HCT116 (cell line): Measurements from ENCODE around the gene CDKL1. TPM values are rescaled to one million over a fixed set of nuclear protein-coding genes. Genes with fewer than 3 reads are reported as not detected.
"Not testable (repeated sequence)": the region's sequence is repeated elsewhere in the genome, so short reads cannot be mapped to it uniquely, and the experiment has no call there.

Experiments
- ATAC-seq: fragments of 200-7000 bp; cut with Tn5 transposase; 2 replicates; pipeline ENCODE4 v1.9.1; 2020; ENCODE audit warnings: mild to moderate bottlenecking, moderate library complexity
- BruUV-seq: library from RNA; stranded (reverse); fragments of 400-500 nt; replicated peaks from 2 replicates; lab custom pipeline; 2021; lab: Mats Ljungman, UMichigan
- CTCF ChIA-PET: fragments of 300-600 bp; sonication (Branson Sonifier 250); formaldehyde crosslinking; loops from one replicate; lab custom pipeline; 2021; ENCODE audit warnings: antibody characterized with exemption; lab: Charles Lee
- POLR2A ChIA-PET: fragments of 300-600, 350-600 bp; sonication (Branson Sonifier 250); formaldehyde crosslinking; loops from one replicate; lab custom pipeline; 2021; ENCODE audit warnings: antibody characterized with exemption; lab: Charles Lee
- RAD21 ChIA-PET, 2 experiments: fragments of 300-600 bp; sonication (Branson Sonifier 250); formaldehyde crosslinking; loops; one replicate each; lab custom pipeline; 2023; ENCODE audit warnings: low total read pairs in 2 of 2; ENCODE audit not compliant: uncharacterized antibody in 2 of 2, unreplicated experiment in 2 of 2, low non-redundant PET in 1 of 2; lab: Charles Lee
- DNase-seq: peaks from one replicate; pipeline ENCODE4 v3.0.0-alpha.2; 2010; ENCODE audit warnings: low read depth, low spot score
- H2AFZ ChIP-seq: fragments of 200-600 bp; shearing (Covaris generic), sonication (generic); 2 replicates; pipeline ENCODE4 v1.6.1; 2017; ENCODE audit warnings: low read depth, mixed run types, mixed read lengths, antibody characterized with exemption, low read length; ENCODE audit not compliant: poor library complexity, severe bottlenecking
- H3K27ac ChIP-seq: 2 replicates; pipeline ENCODE4 v1.5.1; 2012; ENCODE audit warnings: low read depth, low read length
- H3K27me3 ChIP-seq: fragments of 200-600 bp; sonication (generic); 2 replicates; pipeline ENCODE4 v1.6.1; 2016; ENCODE audit warnings: mixed run types, low read length, mixed read lengths; ENCODE audit not compliant: insufficient read depth
- H3K36me3 ChIP-seq, 2 experiments: fragments of 200-500 bp in 1 of 2; fragments of 200-600 bp in 1 of 2; sonication (Bioruptor generic) in 1 of 2; sonication (generic) in 1 of 2; 2 replicates each; pipeline versions ENCODE4 v1.5.1 to v1.6.1; 2014 to 2016; ENCODE audit warnings: low read length in 2 of 2, inconsistent platforms in 1 of 2, mixed read lengths in 1 of 2, mixed run types in 1 of 2; ENCODE audit not compliant: insufficient read depth in 2 of 2, control insufficient read depth in 1 of 2
- H3K4me1 ChIP-seq, 2 experiments: fragments of 200-600 bp in 1 of 2; sonication (generic) in 1 of 2; 2 replicates each; pipeline versions ENCODE4 v1.5.1 to v1.6.1; 2012 to 2017; ENCODE audit warnings: low read length in 2 of 2, inconsistent platforms in 1 of 2, mild to moderate bottlenecking in 1 of 2, mixed read lengths in 1 of 2, mixed run types in 1 of 2, moderate library complexity in 1 of 2; ENCODE audit not compliant: insufficient read depth in 2 of 2, control insufficient read depth in 1 of 2
- H3K4me2 ChIP-seq: fragments of 200-600 bp; sonication (generic); 2 replicates; pipeline ENCODE4 v1.6.1; 2017; ENCODE audit warnings: mixed run types, low read length, mixed read lengths
- H3K4me3 ChIP-seq, 2 experiments: fragments of 200-600 bp in 1 of 2; sonication (generic) in 1 of 2; replicated peaks in 1 of 2; 2 replicates each; pipeline ENCODE4 v1.5.1; 2011 to 2016; ENCODE audit warnings: low read length in 2 of 2, control low read depth in 1 of 2, low read depth in 1 of 2, mild to moderate bottlenecking in 1 of 2, mixed read lengths in 1 of 2, mixed run types in 1 of 2
- H3K79me2 ChIP-seq: fragments of 200-600 bp; sonication (generic); 2 replicates; pipeline ENCODE4 v1.6.1; 2017; ENCODE audit warnings: mild to moderate bottlenecking, mixed run types, low read length, moderate library complexity, mixed read lengths; ENCODE audit not compliant: insufficient read depth
- H3K9ac ChIP-seq: fragments of 200-600 bp; sonication (generic); 2 replicates; pipeline ENCODE4 v1.6.1; 2016; ENCODE audit warnings: low read length, mixed read lengths
- H3K9me2 ChIP-seq: fragments of 200-600 bp; sonication (generic), shearing (Covaris generic); 2 replicates; pipeline ENCODE4 v1.6.1; 2017; ENCODE audit warnings: mixed run types, mild to moderate bottlenecking, moderate library complexity; ENCODE audit not compliant: insufficient read depth
- H3K9me3 ChIP-seq, 2 experiments: fragments of 200-500 bp in 1 of 2; fragments of 200-600 bp in 1 of 2; sonication (Bioruptor generic) in 1 of 2; sonication (generic) in 1 of 2; 2 replicates each; pipeline ENCODE4 v1.6.1; 2014 to 2017; ENCODE audit warnings: low read length in 2 of 2, mixed read lengths in 2 of 2, inconsistent platforms in 1 of 2, low read depth in 1 of 2, mild to moderate bottlenecking in 1 of 2, mixed run types in 1 of 2, moderate library complexity in 1 of 2; ENCODE audit not compliant: control insufficient read depth in 1 of 2, insufficient read depth in 1 of 2
- H4K20me1 ChIP-seq: fragments of 200-600 bp; sonication (generic), shearing (Covaris generic); 2 replicates; pipeline ENCODE4 v1.6.1; 2017; ENCODE audit warnings: mixed run types, mild to moderate bottlenecking, moderate library complexity; ENCODE audit not compliant: insufficient read depth
- CBX3 ChIP-seq: IDR thresholded peaks from 2 replicates; pipeline ENCODE4 v1.6.1; 2012; ENCODE audit warnings: low read depth
- CEBPB ChIP-seq: IDR thresholded peaks from 2 replicates; pipeline ENCODE4 v1.6.1; 2012; ENCODE audit warnings: low read depth
- EZH2 ChIP-seq: fragments of 200-600 bp; sonication (generic); IDR thresholded peaks from 2 replicates; pipeline ENCODE4 v1.6.1; 2017; ENCODE audit warnings: antibody characterized with exemption, mixed run types
- EZH2phosphoT487 ChIP-seq: fragments of 200-600 bp; IDR thresholded peaks from 2 replicates; pipeline ENCODE4 v1.6.1; 2018; ENCODE audit warnings: antibody characterized with exemption, borderline replicate concordance
- FOSL1 ChIP-seq: IDR thresholded peaks from 2 replicates; pipeline ENCODE4 v1.6.1; 2012; ENCODE audit warnings: low read depth
- JUND ChIP-seq: IDR thresholded peaks from 2 replicates; pipeline ENCODE4 v1.6.1; 2012
- MAX ChIP-seq: IDR thresholded peaks from 2 replicates; pipeline ENCODE4 v1.6.1; 2012
- POLR2A ChIP-seq: IDR thresholded peaks from 2 replicates; pipeline ENCODE4 v1.7.0; 2011; ENCODE audit warnings: borderline replicate concordance; ENCODE audit not compliant: insufficient read depth, insufficient read length; ENCODE audit errors: extremely low read depth
- POLR2AphosphoS5 ChIP-seq: IDR thresholded peaks from 2 replicates; pipeline ENCODE4 v1.6.1; 2011; ENCODE audit warnings: mild to moderate bottlenecking, low read depth, low read length, moderate library complexity
- RAD21 ChIP-seq: IDR thresholded peaks from 2 replicates; pipeline ENCODE4 v1.6.1; 2012; ENCODE audit warnings: low read depth, mild to moderate bottlenecking
- SP1 ChIP-seq: IDR thresholded peaks from 2 replicates; pipeline ENCODE4 v1.6.1; 2012; ENCODE audit warnings: low read depth
- SRF ChIP-seq: IDR thresholded peaks from 2 replicates; pipeline ENCODE4 v1.6.1; 2012; ENCODE audit warnings: low read depth
- TCF7L2 ChIP-seq: IDR thresholded peaks from 2 replicates; pipeline ENCODE4 v1.7.0; 2011; ENCODE audit warnings: borderline replicate concordance, inconsistent platforms; ENCODE audit not compliant: insufficient read depth, insufficient read length; ENCODE audit errors: extremely low read depth
- YY1 ChIP-seq: IDR thresholded peaks from 2 replicates; pipeline ENCODE4 v1.6.1; 2011; ENCODE audit warnings: low read length, low read depth, moderate library complexity, mild to moderate bottlenecking; ENCODE audit not compliant: insufficient replicate concordance; ENCODE audit errors: extremely low read depth
- ZFX ChIP-seq: fragments of 450-650 bp; IDR thresholded peaks from 2 replicates; pipeline ENCODE4 v1.6.1; 2017
- ZNF274 ChIP-seq: fragments of 200-500 bp; sonication (Bioruptor generic); IDR thresholded peaks from 2 replicates; pipeline ENCODE4 v1.6.1; 2014; ENCODE audit warnings: mild to moderate bottlenecking, low read depth, low read length, inconsistent platforms
- intact Hi-C: fragments of 100-400 bp; cut with micrococcal nuclease; formaldehyde crosslinking; loops from 2 replicates; pipeline ENCODE4 v1.10.0; 2022
- total RNA-seq: library from RNA; stranded (reverse); gene quantifications from one replicate; pipeline ENCODE4 v1.2.1, GENCODE V29; 2021; ENCODE audit not compliant: unreplicated experiment
- TF ChIP-seq, protein P1 (sequence below), 3 experiments: fragments of 200-600 bp in 1 of 3; sonication (generic) in 1 of 3; IDR thresholded peaks in 2 of 3; conservative IDR thresholded peaks in 1 of 3; 2 replicates each; pipeline ENCODE4 v1.5.1; 2012 to 2017; ENCODE audit warnings: low read depth in 2 of 3, low read length in 2 of 3, antibody characterized with exemption in 1 of 3, borderline replicate concordance in 1 of 3, control low read depth in 1 of 3, mild to moderate bottlenecking in 1 of 3, mixed read lengths in 1 of 3, mixed run types in 1 of 3, moderate library complexity in 1 of 3; ENCODE audit not compliant: insufficient read depth in 1 of 3
- TF ChIP-seq, protein P2 (sequence below): IDR thresholded peaks from 2 replicates; pipeline ENCODE4 v1.6.1; 2012

CDKL1 gene
- total RNA-seq, 1 experiment from 2014 or later: 7.1 TPM

DNA sequence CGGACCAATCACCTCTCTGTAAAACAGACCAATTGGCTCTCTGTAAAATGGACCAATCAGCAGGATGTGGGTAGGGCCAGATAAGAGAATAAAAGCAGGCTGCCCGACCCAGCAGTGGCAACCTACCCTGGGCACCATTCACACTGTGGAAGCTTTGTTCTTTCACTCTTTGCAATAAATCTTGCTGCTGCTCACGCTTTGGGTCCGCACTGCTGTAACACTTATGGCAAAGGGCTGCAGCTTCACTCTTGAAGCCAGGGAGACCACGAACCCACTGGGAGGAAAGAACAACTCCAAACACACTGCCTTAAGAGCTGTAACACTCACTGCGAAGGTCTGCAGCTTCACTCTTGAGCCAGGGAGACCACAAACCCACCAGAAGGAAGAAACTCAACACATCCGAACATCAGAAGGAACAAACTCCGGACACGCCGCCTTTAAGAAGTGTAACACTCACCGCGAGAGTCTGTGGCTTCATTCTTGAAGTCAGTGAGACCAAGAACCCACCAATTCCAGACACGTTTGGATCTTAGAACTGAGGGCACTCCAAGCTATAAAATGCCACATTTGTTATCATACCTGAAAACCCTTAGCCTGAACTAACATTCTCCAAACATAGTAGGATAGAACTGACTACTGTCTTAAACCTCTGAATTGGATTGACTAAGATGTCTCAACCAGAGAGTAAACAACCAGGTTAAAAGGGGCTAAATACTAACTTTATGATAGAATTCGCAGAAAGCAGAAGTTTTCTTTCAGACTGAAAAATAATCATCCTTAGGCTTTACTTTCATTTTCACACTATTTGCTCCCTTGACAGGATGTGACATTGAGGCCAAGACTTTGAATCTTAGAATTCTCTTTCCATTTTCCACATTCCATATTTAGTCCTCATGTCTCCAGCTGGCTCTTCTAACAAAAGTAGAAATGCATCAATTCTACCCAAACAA, 33.6 kb downstream of the CDKL1 start:
- no peak overlapping the region for H3K4me3 ChIP-seq
- no peaks in the 10 kb centered on the region for H3K9me2 ChIP-seq
- H3K9me3 ChIP-seq: no peaks in the 10 kb centered on the region
- TF ChIP-seq POLR2A: no peak
- no peak for TF ChIP-seq RAD21
- TF ChIP-seq MAX: no peak
- no peak for TF ChIP-seq ZFX
- TF ChIP-seq POLR2AphosphoS5: no peak
- no peak for TF ChIP-seq SP1
- TF ChIP-seq JUND: no peak
- TF ChIP-seq TCF7L2: no peak
- no peak for TF ChIP-seq CEBPB
- TF ChIP-seq, protein P1, sequence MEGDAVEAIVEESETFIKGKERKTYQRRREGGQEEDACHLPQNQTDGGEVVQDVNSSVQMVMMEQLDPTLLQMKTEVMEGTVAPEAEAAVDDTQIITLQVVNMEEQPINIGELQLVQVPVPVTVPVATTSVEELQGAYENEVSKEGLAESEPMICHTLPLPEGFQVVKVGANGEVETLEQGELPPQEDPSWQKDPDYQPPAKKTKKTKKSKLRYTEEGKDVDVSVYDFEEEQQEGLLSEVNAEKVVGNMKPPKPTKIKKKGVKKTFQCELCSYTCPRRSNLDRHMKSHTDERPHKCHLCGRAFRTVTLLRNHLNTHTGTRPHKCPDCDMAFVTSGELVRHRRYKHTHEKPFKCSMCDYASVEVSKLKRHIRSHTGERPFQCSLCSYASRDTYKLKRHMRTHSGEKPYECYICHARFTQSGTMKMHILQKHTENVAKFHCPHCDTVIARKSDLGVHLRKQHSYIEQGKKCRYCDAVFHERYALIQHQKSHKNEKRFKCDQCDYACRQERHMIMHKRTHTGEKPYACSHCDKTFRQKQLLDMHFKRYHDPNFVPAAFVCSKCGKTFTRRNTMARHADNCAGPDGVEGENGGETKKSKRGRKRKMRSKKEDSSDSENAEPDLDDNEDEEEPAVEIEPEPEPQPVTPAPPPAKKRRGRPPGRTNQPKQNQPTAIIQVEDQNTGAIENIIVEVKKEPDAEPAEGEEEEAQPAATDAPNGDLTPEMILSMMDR (IDR thresholded peaks at IDR 0.05 in 2 of 3, conservative IDR thresholded peaks at IDR 0.05 in 1 of 3; ENCODE audit: borderline replicate concordance in 1 of 3, insufficient read depth in 1 of 3, low read depth in 2 of 3, low read length in 2 of 3): no peak
- no peak for TF ChIP-seq EZH2
- no peak for TF ChIP-seq SRF
- TF ChIP-seq ZNF274: no peak
- no peak for TF ChIP-seq FOSL1
- no peak for TF ChIP-seq YY1
- TF ChIP-seq EZH2phosphoT487: no peak
- TF ChIP-seq, protein P2, sequence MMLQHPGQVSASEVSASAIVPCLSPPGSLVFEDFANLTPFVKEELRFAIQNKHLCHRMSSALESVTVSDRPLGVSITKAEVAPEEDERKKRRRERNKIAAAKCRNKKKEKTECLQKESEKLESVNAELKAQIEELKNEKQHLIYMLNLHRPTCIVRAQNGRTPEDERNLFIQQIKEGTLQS: no peak
- TF ChIP-seq CBX3: no peak
- H2AFZ ChIP-seq: no peak overlapping the region
- DNase-seq: no peak
- H3K79me2 ChIP-seq: no peaks in the 10 kb centered on the region
- ChIA-PET RAD21 (no interaction called here), POLR2A (no interaction called here), CTCF (no interaction called here)
- no peaks in the 10 kb centered on the region for H4K20me1 ChIP-seq
- no peak overlapping the region for H3K27ac ChIP-seq
- peaks cover 9 to 36% of the 10 kb centered on the region in 2 experiments for H3K4me1 ChIP-seq
- H3K4me2 ChIP-seq: peak overlapping the region; percentile 74; the same call in 1 of the 2 replicates
- H3K36me3 ChIP-seq: no peaks in the 10 kb centered on the region
- no peak for ATAC-seq
- H3K27me3 ChIP-seq: no peaks in the 10 kb centered on the region
- no TSS peak for BruUV-seq
- intact Hi-C loops: no loop called here
- no peak overlapping the region for H3K9ac ChIP-seq

GRCh38 chr14:50361473-50362403, 34.9 kb downstream of the CDKL1 start:
- H3K36me3 ChIP-seq, RAD21 ChIA-PET, H3K27me3 ChIP-seq, H2AFZ ChIP-seq, DNase-seq, H3K4me2 ChIP-seq, H3K9me3 ChIP-seq, H3K79me2 ChIP-seq, BruUV-seq, H3K9me2 ChIP-seq, POLR2A ChIA-PET, ATAC-seq, H3K4me3 ChIP-seq, intact Hi-C loops, H4K20me1 ChIP-seq, H3K9ac ChIP-seq, CTCF ChIA-PET, H3K27ac ChIP-seq: not testable (repeated sequence)
- H3K4me1 ChIP-seq: peaks cover 9 to 36% of the 10 kb centered on the region in 2 experiments
